Right lung (tissue), 5 donors: Measurements from ENCODE around the gene STIM1. TPM values are rescaled to one million over a fixed set of nuclear protein-coding genes. Genes with fewer than 3 reads are reported as not detected.
"Not testable (repeated sequence)": the region's sequence is repeated elsewhere in the genome, so short reads cannot be mapped to it uniquely, and the experiment has no call there.

Source experiments
- DNase-seq, 2 donors: peaks; one replicate each; pipeline ENCODE4 v3.0.0-alpha.2; 2013
- polyA plus RNA-seq, 5 donors: library from polyadenylated mRNA; unstranded; fragments of 120-200 nt; gene quantifications; one replicate each; pipeline versions ENCODE4 v1.2.1 to v1.2.3, GENCODE V29; 2013; ENCODE audit warnings: inconsistent platforms in 1 of 5, low replicate concordance in 1 of 5; ENCODE audit not compliant: insufficient read length in 5 of 5, insufficient read depth in 1 of 5

Gene STIM1
- polyA plus RNA-seq, 5 donors, result 38.6 to 51.9 (median 41.6) TPM

- no peak for DNase-seq
These were observed 24.6 kb downstream of the STIM1 start for GRCh38 chr11:3879967-3880542.

GRCh38 chr11:3880724-3881123 is 25.3 kb downstream of the STIM1 start:
- no peak for DNase-seq

- no peak for DNase-seq
These were observed 27.2 kb downstream of the STIM1 start for GRCh38 chr11:3882655-3883054.

GRCh38 chr11:3885855-3886254 is 30.4 kb downstream of the STIM1 start:
- DNase-seq, result no peak

GRCh38 chr11:3886985-3887384 is 31.5 kb downstream of the STIM1 start:
- no peak for DNase-seq

GRCh38 chr11:3888876-3889275 is 33.4 kb downstream of the STIM1 start:
- no peak for DNase-seq

GRCh38 chr11:3890014-3890413 is 34.5 kb downstream of the STIM1 start:
- no peak for DNase-seq

GRCh38 chr11:3890806-3891205 is 35.3 kb downstream of the STIM1 start:
- no peak for DNase-seq

- DNase-seq, result no peak
These were observed 36.3 kb downstream of the STIM1 start for GRCh38 chr11:3891751-3892150.

- no peak for DNase-seq
These were observed 36.7 kb downstream of the STIM1 start for GRCh38 chr11:3892156-3892555.

GRCh38 chr11:3893311-3893710 is 37.8 kb downstream of the STIM1 start:
- DNase-seq, result no peak

- DNase-seq, result no peak
These were observed 38.8 kb downstream of the STIM1 start for GRCh38 chr11:3894128-3894731.

- DNase-seq, result no peak
These were observed 41.2 kb downstream of the STIM1 start for GRCh38 chr11:3896644-3897043.

GRCh38 chr11:3900230-3900629 is 44.8 kb downstream of the STIM1 start:
- not testable (repeated sequence) for DNase-seq

- DNase-seq, result no peak
These were observed 46.0 kb downstream of the STIM1 start for GRCh38 chr11:3901249-3902025.

GRCh38 chr11:3902441-3902840 is 47.0 kb downstream of the STIM1 start:
- no peak for DNase-seq

- DNase-seq, result no peak
These were observed 47.9 kb downstream of the STIM1 start for GRCh38 chr11:3903207-3903896.

GRCh38 chr11:3904228-3904627 is 48.8 kb downstream of the STIM1 start:
- DNase-seq, result no peak

- DNase-seq, result no peak
These were observed 49.9 kb downstream of the STIM1 start for GRCh38 chr11:3905080-3905953.

- DNase-seq, result no peak
These were observed 50.7 kb downstream of the STIM1 start for GRCh38 chr11:3906166-3906565.

GRCh38 chr11:3907590-3907989 is 52.1 kb downstream of the STIM1 start:
- DNase-seq, result no peak

GRCh38 chr11:3909901-3910300 is 54.4 kb downstream of the STIM1 start:
- DNase-seq, result no peak
